Measurements from ENCODE around the gene FAM20B.
"Not testable (repeated sequence)": the region's sequence is repeated elsewhere in the genome, so short reads cannot be mapped to it uniquely, and the experiment has no call there.

The FAM20B gene

DNA sequence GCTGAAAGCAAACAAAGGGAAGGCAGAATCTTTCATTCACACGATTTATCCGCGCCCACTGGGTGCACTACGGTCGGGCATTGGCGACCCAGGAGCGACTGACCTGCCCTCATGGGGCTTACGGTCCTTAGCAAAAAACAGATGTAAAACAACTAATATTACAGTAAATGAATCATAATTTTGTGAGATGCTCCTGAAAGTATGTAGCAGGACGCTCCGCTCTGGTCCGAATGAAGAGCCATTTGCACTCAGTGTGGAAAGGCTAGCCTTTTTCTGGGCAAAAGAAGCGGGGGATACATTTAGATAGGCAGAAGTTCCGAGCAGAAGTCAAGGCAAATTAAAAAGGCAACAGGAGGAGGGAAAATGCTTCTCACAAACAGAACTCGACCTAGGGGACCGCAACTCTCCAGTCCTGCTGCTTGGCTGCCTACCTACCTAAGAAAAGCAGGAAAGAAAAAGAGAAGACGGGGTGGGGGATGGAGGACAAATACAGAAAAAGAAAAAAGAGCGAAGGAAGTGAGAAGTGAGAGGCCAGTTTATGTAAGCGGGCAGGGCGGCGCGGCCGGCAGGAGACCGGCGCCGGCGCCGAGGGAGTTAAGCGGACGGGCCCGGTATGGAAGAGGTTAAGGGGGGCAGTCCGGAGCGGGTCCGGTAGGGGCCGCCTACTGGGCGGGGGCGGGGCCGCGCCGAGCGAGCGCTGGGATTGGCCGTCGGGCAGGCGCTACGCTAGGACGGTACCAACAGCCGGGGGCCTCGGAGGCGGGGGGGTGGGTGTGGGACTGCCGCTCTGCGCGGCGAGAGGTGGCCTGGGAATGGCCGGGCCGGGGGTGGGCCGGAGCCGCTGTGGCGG lies at the start of gene FAM20B:
TSS of gene FAM20B (plus strand) at position 770 of the 850 bp plus-strand sequence. CDS start 17,954 bp downstream, outside the sequence.
- DNase-seq: peak; percentile 94

DNA sequence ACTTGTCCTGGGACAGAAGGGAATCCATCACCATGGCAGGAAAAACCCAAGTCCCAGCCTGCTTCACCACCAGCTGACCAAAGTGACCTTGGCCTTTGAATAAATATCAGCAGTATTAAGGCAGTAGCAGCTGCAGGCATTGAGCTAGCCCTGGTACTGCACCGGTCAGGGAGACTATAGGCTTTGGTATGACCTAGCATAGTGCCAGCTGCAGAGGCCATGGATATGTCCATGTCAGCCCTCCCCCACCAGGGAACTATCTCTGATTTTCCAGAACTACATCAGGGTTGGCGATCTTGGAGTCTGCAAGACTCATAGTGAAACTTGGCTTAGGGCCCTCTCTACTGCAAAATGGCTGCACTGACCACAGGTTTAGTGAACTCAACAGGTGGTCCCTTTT lies 49.2 kb upstream of the FAM20B start:
- DNase-seq: no peak

GRCh38 chr1:178986204-178986603 lies 39.5 kb upstream of the FAM20B start:
- DNase-seq: no peak

DNA sequence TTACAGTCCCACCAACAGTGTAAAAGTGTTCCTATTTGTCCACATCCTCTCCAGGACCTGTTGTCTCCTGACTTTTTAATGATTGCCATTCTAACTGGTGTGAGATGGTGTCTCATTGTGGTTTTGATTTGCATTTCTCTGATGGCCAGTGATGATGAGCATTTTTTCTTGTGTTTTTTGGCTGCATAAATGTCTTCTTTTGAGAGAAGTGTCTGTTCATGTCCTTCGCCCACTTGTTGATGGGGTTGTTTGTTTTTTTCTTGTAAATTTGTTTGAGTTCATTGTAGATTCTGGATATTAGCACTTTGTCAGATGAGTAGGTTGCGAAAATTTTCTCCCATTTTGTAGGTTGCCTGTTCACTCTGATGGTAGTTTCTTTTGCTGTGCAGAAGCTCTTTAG lies 37.5 kb upstream of the FAM20B start:
- DNase-seq: not testable (repeated sequence)

DNA sequence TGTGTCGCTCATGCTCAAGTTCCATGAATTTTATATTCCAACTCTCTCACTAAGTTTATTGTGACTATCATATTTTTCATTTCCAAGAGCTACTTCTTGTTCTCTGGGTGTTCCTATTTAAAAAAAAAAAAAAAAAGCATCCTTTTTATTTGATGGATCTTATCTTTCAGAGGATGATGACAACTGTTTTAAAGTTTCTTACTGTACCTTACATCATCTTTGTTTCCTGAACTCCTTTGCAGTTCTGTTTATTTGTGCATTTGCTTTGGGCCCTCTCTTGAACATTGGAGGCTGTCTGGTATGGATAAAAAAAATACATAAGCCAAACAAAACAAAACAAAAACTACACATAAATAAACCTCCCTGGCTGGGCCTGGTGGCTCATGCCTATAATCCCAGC lies 32.1 kb upstream of the FAM20B start:
- DNase-seq: no peak

DNA sequence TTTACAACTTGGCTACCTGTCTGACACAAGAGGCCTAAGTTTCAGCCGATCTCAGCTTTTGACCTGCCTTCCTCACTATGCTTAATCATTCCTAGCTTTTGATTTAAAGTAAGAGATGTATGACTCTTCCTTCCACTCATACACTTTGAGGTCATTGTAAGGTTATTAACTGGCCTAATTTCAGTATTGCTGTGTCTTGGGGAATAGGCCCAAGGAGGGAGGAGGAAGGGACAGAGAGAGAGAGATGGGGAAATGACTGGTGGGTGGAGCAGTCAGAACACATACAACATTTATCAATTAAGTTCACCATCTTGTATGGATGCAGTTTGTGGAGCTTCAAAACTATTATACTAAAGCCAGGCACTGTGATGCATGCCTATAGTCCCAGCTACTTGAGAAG lies 28.3 kb upstream of the FAM20B start:
- DNase-seq: peak; percentile 13

- DNase-seq: no peak
Measured at GRCh38 chr1:178998295-178998694, 27.4 kb upstream of the FAM20B start.

DNA sequence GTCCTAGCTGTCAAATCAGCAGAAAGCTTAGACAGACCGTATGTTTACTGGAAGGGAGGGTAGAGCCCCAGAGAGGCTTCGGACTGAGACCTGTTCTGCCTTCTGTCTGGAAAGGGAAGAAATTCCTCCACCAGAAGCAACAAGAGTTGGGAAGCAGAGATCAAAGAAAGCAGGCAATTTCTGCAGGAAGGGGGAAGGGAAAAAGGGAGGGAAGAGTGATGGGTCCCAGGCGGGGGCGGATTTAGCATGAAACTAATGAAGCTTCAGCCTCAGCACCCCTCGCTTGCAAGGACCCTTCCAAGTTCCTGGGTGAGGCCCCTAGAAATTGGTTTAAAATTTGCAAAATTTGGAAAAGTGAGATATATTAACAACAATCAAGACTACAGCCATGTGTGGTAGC lies 26.6 kb upstream of the FAM20B start:
- no peak for DNase-seq

GRCh38 chr1:179001451-179001850 lies 24.2 kb upstream of the FAM20B start:
- no peak for DNase-seq

- not testable (repeated sequence) for DNase-seq
Measured at GRCh38 chr1:179002064-179002463, 23.6 kb upstream of the FAM20B start.

DNA sequence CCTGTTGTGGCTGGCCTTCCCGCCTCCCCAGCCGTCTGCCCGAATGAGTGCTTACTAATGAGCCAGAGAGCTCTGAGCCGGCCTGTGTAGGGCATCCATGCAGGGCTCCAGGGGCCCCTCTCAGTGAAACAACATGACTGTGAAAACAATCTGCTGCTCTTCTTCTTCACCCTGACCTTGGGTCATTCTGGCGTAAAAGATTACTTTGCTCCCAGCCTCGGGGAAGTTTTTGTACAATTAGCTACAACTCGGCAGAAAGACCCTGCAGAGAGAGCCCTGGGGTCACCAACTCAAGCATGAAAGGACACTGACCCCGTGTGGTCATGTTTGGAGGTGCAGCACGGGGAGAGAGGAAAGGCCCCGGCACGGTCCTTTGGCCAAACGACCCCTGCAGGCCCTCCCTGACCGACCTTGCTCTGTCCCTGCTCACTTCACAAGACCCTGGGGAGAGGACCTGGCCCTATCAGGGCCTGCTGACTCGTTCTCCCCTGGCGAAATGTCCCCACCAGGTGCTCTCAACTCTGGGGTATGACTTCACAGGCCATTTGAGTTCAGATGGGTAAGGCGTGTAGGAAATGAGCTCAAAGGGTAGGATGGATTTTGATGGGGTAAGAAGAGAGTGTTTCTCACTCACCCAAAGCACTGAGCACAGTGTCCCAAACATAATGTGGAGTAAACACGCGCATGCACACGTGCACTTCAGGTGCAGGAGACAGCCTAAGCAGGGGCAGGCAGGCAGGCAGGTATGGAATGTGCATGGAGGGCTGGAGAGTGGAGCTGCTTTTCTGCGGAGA lies 22.9 kb upstream of the FAM20B start:
- DNase-seq: peak; percentile 66

- DNase-seq: no peak
Measured at GRCh38 chr1:179003512-179004066, 22.1 kb upstream of the FAM20B start.

- no peak for DNase-seq
Measured at GRCh38 chr1:179007233-179007632, 18.5 kb upstream of the FAM20B start.

DNA sequence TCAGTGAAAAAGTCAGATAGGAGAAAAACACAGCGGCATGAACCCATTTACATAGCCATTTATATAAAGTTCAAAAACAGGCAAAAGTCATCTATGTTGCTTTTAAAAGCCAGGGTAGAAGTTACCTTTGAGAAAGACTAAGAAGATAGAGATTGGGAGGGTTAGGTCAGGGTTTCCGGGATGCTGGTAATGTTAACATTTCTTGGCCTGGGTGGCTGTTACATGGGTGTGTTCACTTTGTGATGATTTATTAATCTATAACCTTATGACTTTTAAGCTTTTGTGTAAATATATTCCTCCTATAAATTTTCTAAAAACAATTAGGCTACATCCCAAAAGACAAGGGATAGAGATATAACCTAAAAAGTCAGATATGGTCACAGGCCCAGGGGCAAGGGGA lies 15.0 kb upstream of the FAM20B start:
- DNase-seq: no peak

DNA sequence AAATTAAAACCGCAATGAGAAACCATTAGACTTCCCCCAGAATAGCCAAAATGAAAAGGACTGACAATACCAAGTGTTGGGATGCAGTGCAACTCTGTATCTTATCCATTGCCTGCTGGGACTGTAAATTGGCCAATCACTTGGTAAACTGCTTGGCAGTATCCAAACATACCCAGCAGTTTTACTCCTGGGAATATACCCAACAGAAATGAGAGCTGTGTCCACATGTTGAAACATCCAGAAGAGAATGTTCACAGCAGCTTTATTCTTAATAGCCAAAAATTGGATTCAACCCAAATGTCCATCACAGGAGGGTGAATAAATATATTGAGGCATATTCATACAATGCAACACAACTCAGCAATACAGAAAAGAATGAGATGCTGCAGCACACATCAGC lies 13.7 kb upstream of the FAM20B start:
- DNase-seq: no peak

- no peak for DNase-seq
Measured at GRCh38 chr1:179014123-179014522, 11.6 kb upstream of the FAM20B start.

DNA sequence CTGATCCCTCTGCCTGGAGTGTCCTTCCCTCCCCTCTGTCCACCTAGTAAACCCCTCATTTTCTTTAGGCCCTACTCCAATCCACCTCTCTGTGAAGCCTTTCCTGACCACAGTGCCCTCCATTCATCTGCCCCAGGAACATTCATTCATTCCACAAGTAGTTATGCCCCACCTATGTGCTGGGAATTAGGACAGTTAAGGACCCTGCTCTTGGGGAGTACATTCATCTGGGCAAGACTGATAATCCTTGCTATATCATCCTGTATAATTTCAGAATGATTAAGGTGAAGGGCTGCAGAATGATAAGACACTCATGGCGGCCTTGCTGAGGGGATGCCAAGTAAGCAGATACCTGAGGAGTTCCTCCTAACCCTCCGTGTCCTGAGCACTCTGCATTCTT lies 10.3 kb upstream of the FAM20B start:
- DNase-seq: no peak

- no peak for DNase-seq
Measured at GRCh38 chr1:179016706-179017382, 8.8 kb upstream of the FAM20B start.

DNA sequence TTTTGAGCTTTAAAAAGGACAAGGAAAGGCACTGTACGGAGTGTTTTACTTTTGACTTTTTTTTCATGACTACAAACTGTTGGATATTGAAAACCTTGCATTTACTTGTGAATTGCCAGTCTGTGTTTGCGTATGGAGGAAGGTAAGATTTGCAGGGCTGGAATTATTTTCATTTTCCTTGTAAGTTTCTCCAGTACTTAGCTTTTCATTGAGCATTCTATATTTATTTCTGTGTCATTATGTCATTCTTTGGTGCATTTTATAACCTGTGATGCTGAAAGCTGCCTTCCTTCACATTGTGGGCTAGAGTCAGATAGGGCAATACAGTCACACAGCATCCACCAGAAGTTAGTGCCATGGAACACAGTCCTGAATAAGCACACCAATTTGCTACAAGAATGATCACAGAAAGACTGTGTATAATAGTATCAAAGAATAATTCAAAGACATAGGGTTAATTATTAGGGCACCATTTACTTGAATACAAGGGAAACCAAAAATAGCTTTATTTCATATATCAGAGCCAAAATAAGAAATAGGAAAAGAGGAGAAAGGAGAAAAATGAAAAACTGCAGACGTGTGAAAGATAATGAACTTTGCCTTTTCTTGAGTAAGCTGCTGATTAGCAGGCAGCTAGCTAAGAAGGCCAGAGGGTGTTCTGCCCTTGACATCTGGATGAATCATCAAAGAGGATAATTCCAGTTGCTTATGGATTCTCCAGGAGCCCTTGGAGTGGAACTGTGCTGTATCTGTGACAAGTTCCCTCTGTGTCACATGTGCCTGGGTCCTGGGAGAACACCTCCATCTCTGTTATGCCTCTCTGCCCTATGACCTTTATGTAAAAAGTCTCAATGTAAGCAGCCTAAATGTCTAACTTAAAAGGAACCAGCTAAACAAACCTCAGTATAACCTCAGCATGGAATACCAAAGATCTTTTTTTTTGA lies 8.0 kb upstream of the FAM20B start:
- DNase-seq: no peak

DNA sequence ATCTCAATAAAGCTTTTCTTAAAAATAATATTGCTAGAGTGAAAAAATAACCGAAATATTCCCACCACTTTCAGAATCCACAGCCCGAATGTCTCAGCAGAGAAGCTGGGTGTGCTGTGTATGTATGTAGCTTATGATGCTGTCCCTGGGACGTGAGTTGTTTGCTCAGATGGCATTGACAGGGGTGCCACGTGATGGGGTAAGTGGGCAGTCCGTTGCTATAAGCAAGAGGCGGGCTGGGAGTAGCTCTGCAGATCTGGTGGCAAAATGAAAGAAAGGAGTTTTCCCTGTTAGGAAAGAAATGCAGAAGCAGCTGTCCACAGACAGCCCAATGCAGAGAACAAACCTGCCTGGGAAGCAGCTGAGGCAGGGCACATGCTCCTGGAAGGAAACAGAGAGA lies 3.8 kb upstream of the FAM20B start:
- DNase-seq: no peak

GRCh38 chr1:179023946-179024650 lies 1.6 kb upstream of the FAM20B start:
- no peak for DNase-seq
